PC-3 (cell line): ENCODE measurements around the gene PCDH10. TPM values are rescaled to one million over a fixed set of nuclear protein-coding genes. Genes with fewer than 3 reads are reported as not detected.
A peak's percentile ranks its signal among the peaks of the same experiment; 100 is the strongest.

Source experiments
- ATAC-seq: fragments of 200-7000 bp; cut with Tn5 transposase; 2 replicates; pipeline ENCODE4 v1.9.1; 2020; ENCODE audit warnings: mild to moderate bottlenecking, moderate library complexity
- BruUV-seq: library from RNA; stranded (reverse); fragments of 400-500 nt; replicated peaks from 2 replicates; lab custom pipeline; 2021; lab: Mats Ljungman, UMichigan
- CTCF ChIA-PET: fragments of 300-600 bp; sonication (Branson Sonifier 250); formaldehyde crosslinking; loops from one replicate; lab custom pipeline; 2022; ENCODE audit warnings: antibody characterized with exemption; lab: Charles Lee
- POLR2A ChIA-PET: fragments of 300-600 bp; sonication (Branson Sonifier 250); formaldehyde crosslinking; loops from one replicate; lab custom pipeline; 2022; ENCODE audit warnings: antibody characterized with exemption; ENCODE audit not compliant: unreplicated experiment; lab: Charles Lee
- DNase-seq: peaks from one replicate; pipeline ENCODE4 v3.0.0-alpha.2; 2015
- H2AFZ ChIP-seq: fragments of 300-600 bp; sonication (generic); 2 replicates; pipeline ENCODE4 v1.6.0; 2016; ENCODE audit warnings: antibody characterized with exemption, low read length
- H3F3A ChIP-seq: fragments of 300-600 bp; sonication (generic); one replicate; pipeline ENCODE4 v1.6.0; 2017; ENCODE audit warnings: antibody characterized with exemption, low read length, control low read depth, mild to moderate bottlenecking; ENCODE audit not compliant: unreplicated experiment
- H3K27ac ChIP-seq: fragments of 300-600 bp; sonication (generic); 2 replicates; pipeline ENCODE4 v1.5.1; 2016; ENCODE audit warnings: mild to moderate bottlenecking, low read length
- H3K27me3 ChIP-seq: fragments of 300-600 bp; sonication (generic); 2 replicates; pipeline ENCODE4 v1.6.1; 2016; ENCODE audit warnings: low read length, mixed read lengths
- H3K36me3 ChIP-seq: fragments of 300-600 bp; sonication (generic); 2 replicates; pipeline ENCODE4 v1.6.1; 2016; ENCODE audit warnings: low read depth, mixed run types, low read length, mixed read lengths
- H3K4me1 ChIP-seq: fragments of 300-600 bp; sonication (generic); 2 replicates; pipeline ENCODE4 v1.5.1; 2016; ENCODE audit warnings: low read length; ENCODE audit not compliant: insufficient read depth
- H3K4me2 ChIP-seq: fragments of 300-600 bp; sonication (generic); 2 replicates; pipeline ENCODE4 v1.6.0; 2016; ENCODE audit warnings: low read length
- H3K4me3 ChIP-seq: fragments of 300-600 bp; sonication (generic); 2 replicates; pipeline ENCODE4 v1.5.1; 2016; ENCODE audit warnings: mild to moderate bottlenecking, low read length, mixed read lengths
- H3K79me2 ChIP-seq: fragments of 300-600 bp; sonication (generic); 2 replicates; pipeline ENCODE4 v1.6.1; 2017; ENCODE audit warnings: low read length, mixed read lengths
- H3K9ac ChIP-seq: fragments of 300-600 bp; sonication (generic); 2 replicates; pipeline ENCODE4 v1.6.0; 2016; ENCODE audit warnings: mild to moderate bottlenecking, low read length
- H3K9me2 ChIP-seq: fragments of 300-600 bp; sonication (generic); replicated peaks from 2 replicates; pipeline ENCODE4 v1.6.1; 2016; ENCODE audit warnings: mixed run types, low read length, mixed read lengths
- H3K9me3 ChIP-seq: fragments of 300-600 bp; sonication (generic); 2 replicates; pipeline ENCODE4 v1.6.1; 2016; ENCODE audit warnings: low read length, mixed read lengths
- H4K20me1 ChIP-seq: fragments of 300-600 bp; sonication (generic); 2 replicates; pipeline ENCODE4 v1.6.1; 2016; ENCODE audit warnings: low read length, mixed read lengths
- CTCF ChIP-seq: fragments of 300-600 bp; sonication (generic); conservative IDR thresholded peaks from 2 replicates; pipeline ENCODE4 v1.5.1; 2017; ENCODE audit warnings: antibody characterized with exemption, low read depth, mild to moderate bottlenecking, low read length
- EZH2 ChIP-seq: fragments of 300-600 bp; sonication (generic); IDR thresholded peaks from one replicate; pipeline ENCODE4 v1.6.1; 2017; ENCODE audit warnings: antibody characterized with exemption, mild to moderate bottlenecking, low read length; ENCODE audit not compliant: unreplicated experiment
- EZH2phosphoT487 ChIP-seq: fragments of 300-600 bp; sonication (generic); IDR thresholded peaks from 2 replicates; pipeline ENCODE4 v1.6.1; 2018; ENCODE audit warnings: mild to moderate bottlenecking, antibody characterized with exemption, low read length, borderline replicate concordance
- intact Hi-C: fragments of 100-400 bp; cut with micrococcal nuclease; formaldehyde crosslinking; loops from 2 replicates; pipeline ENCODE4 v1.9.0; 2023
- total RNA-seq: library from RNA; depleted of rRNA; stranded (reverse); fragments of >200 nt; gene quantifications from 2 replicates; pipeline ENCODE4 v1.2.3, GENCODE V29; 2014

Gene PCDH10
- total RNA-seq, 1 experiment from 2014 or later = 0.11 TPM

GRCh38 chr4:133102612-133103409, 46.3 kb upstream of the PCDH10 start:
- BruUV-seq = no TSS peak
- Histone ChIP-seq H3K36me3 (no peaks in the 10 kb centered on the region), H3K9me2 (no peaks in the 10 kb centered on the region), H3K9me3 (no peaks in the 10 kb centered on the region), H3K27ac (no peak overlapping the region), H3F3A (no peaks in the 10 kb centered on the region), H3K9ac (no peak overlapping the region), H3K79me2 (no peaks in the 10 kb centered on the region), H2AFZ (no peak overlapping the region), H4K20me1 (no peaks in the 10 kb centered on the region), H3K27me3 (no peaks in the 10 kb centered on the region), H3K4me2 (no peak overlapping the region), H3K4me3 (no peak overlapping the region), H3K4me1 (no peaks in the 10 kb centered on the region)
- DNase-seq = no peak
- ATAC-seq = no peak
- intact Hi-C loops = no loop called here
- POLR2A ChIA-PET = no interaction called here
- CTCF ChIA-PET = no interaction called here
- TF ChIP-seq CTCF (0 out of 2 replicates have a peak, but pooled peaks have one; percentile 14), EZH2 (no peak), EZH2phosphoT487 (no peak)

GRCh38 chr4:133112641-133113040, 36.5 kb upstream of the PCDH10 start:
- CTCF ChIA-PET = no interaction called here
- H3K79me2 ChIP-seq = no peaks in the 10 kb centered on the region

More at GRCh38 chr4:133112641-133113040, 36.5 kb upstream of the PCDH10 start:
- intact Hi-C loops = no loop called here
- no TSS peak for BruUV-seq
- no peaks in the 10 kb centered on the region for H3K36me3 ChIP-seq
- H4K20me1 ChIP-seq = no peaks in the 10 kb centered on the region
- no peak overlapping the region for H3K9ac ChIP-seq
- TF ChIP-seq EZH2phosphoT487 = no peak
- TF ChIP-seq EZH2 = no peak
- no peak for TF ChIP-seq CTCF
- no peak overlapping the region for H3K27ac ChIP-seq
- no peak overlapping the region for H3K4me2 ChIP-seq
- H3K4me1 ChIP-seq = no peaks in the 10 kb centered on the region
- no peaks in the 10 kb centered on the region for H3K9me3 ChIP-seq
- POLR2A ChIA-PET = no interaction called here
- no peak for DNase-seq
- H2AFZ ChIP-seq = no peak overlapping the region
- H3K4me3 ChIP-seq = no peak overlapping the region
- no peaks in the 10 kb centered on the region for H3K27me3 ChIP-seq
- no peaks in the 10 kb centered on the region for H3F3A ChIP-seq
- H3K9me2 ChIP-seq = no peaks in the 10 kb centered on the region
- ATAC-seq = no peak
